Astrocyte of the spinal cord (primary cell): ENCODE data around the gene GNG7.
"Not testable (repeated sequence)": the region's sequence is repeated elsewhere in the genome, so short reads cannot be mapped to it uniquely, and the experiment has no call there.

ENCODE experiments used
- DNase-seq: peaks from one replicate; pipeline ENCODE4 v3.0.0; 2011; ENCODE audit warnings: low read depth, low spot score
- H3K4me3 ChIP-seq: 2 replicates; pipeline ENCODE4 v1.5.1; 2011; ENCODE audit warnings: low read depth, mild to moderate bottlenecking, low read length, moderate library complexity
- CTCF ChIP-seq: IDR thresholded peaks from 2 replicates; pipeline ENCODE4 v1.5.1; 2012; ENCODE audit warnings: low read depth, mild to moderate bottlenecking, low read length, inconsistent platforms
- in situ Hi-C: cut with HindIII; loops from 2 replicates; pipeline ENCODE4 v1.10.0; 2017; ENCODE audit warnings: low sequenced_read_pairs

GNG7 gene

GRCh38 chr19:2611483-2612464 is 90.7 kb downstream of the GNG7 start:
- no peak overlapping the region for H3K4me3 ChIP-seq
- TF ChIP-seq CTCF = no peak
- no peak for DNase-seq
- in situ Hi-C loops = no loop called here

- H3K4me3 ChIP-seq = peak overlapping the region; percentile 17
- DNase-seq = peak; percentile 95
- peak; percentile 96 for TF ChIP-seq CTCF
- in situ Hi-C loops = no loop called here
Observed at GRCh38 chr19:2610637-2611482, 91.6 kb downstream of the GNG7 start.

GRCh38 chr19:2609389-2610116 is 92.9 kb downstream of the GNG7 start:
- H3K4me3 ChIP-seq = no peak overlapping the region
- in situ Hi-C loops = no loop called here
- no peak for DNase-seq
- TF ChIP-seq CTCF = no peak

- in situ Hi-C loops, H3K4me3 ChIP-seq, DNase-seq: not testable (repeated sequence)
Observed at GRCh38 chr19:2609034-2609388, 93.5 kb downstream of the GNG7 start.

GRCh38 chr19:2608602-2608922 is 93.9 kb downstream of the GNG7 start:
- no peak for DNase-seq
- TF ChIP-seq CTCF = no peak
- no peak overlapping the region for H3K4me3 ChIP-seq
- in situ Hi-C loops = no loop called here

- H3K4me3 ChIP-seq = no peak overlapping the region
- no peak for TF ChIP-seq CTCF
- in situ Hi-C loops = no loop called here
- DNase-seq = no peak
Observed at GRCh38 chr19:2607712-2608601, 94.5 kb downstream of the GNG7 start.

GRCh38 chr19:2606774-2607173 is 95.7 kb downstream of the GNG7 start:
- in situ Hi-C loops, H3K4me3 ChIP-seq, DNase-seq: not testable (repeated sequence)

GRCh38 chr19:2605889-2606288 is 96.6 kb downstream of the GNG7 start:
- in situ Hi-C loops, H3K4me3 ChIP-seq, DNase-seq: not testable (repeated sequence)
